K562 (cell line): ENCODE measurements around the gene STRA8. TPM values are rescaled to one million over a fixed set of nuclear protein-coding genes. Genes with fewer than 3 reads are reported as not detected.

Experiments used
- ATAC-seq: fragments of 200-7000 bp; cut with Tn5 transposase; 3 replicates; pipeline ENCODE4 v1.9.1; 2020; ENCODE audit warnings: moderate library complexity
- BruUV-seq: library from RNA; stranded (reverse); fragments of 400-500 nt; replicated peaks from 2 replicates; lab custom pipeline; 2021; lab: Mats Ljungman, UMichigan
- CTCF ChIA-PET: fragments of 300-600 bp; formaldehyde crosslinking; extraction: SDS; loops from one replicate; lab custom pipeline; 2021; ENCODE audit warnings: low intra/inter-chr PET ratio; lab: Yijun Ruan, JAX
- POLR2A ChIA-PET: fragments of 300-600, 350-650 bp; sonication (Branson Sonifier 250); formaldehyde crosslinking; extraction: SDS; loops from one replicate; lab custom pipeline; 2021; ENCODE audit warnings: antibody characterized with exemption, inconsistent platforms; lab: Yijun Ruan, JAX
- DNase-seq, 4 experiments: peaks; one replicate each; pipeline versions ENCODE4 v3.0.0 to v3.0.0-alpha.2; 2011 to 2018; ENCODE audit warnings: low spot score in 3 of 4, mixed read lengths in 3 of 4; ENCODE audit errors: extremely low read depth in 1 of 4
- FAIRE-seq: peaks from 2 replicates; lab custom pipeline; 2011; peaks lifted over from hg19 to GRCh38; lab: Jason Lieb, UNC
- H2AFZ ChIP-seq: 2 replicates; pipeline ENCODE4 v1.6.0; 2011; ENCODE audit warnings: low read depth, low read length, control low read depth, inconsistent platforms
- H3K27ac ChIP-seq: fragments of 200-600 bp; 3 replicates; pipeline ENCODE4 v1.8.0; 2011; ENCODE audit warnings: low read depth, mild to moderate bottlenecking, control low read depth, inconsistent platforms, low read length, moderate library complexity, mixed read lengths; ENCODE audit errors: extremely low read depth
- H3K27me3 ChIP-seq, 2 experiments: fragments of 300-600 bp in 1 of 2; 2 replicates in 1 of 2; 3 replicates in 1 of 2; pipeline versions ENCODE4 v1.6.0 to v1.8.0; 2011; ENCODE audit warnings: inconsistent platforms in 2 of 2, low read length in 2 of 2, mild to moderate bottlenecking in 1 of 2, mixed read lengths in 1 of 2, moderate library complexity in 1 of 2; ENCODE audit not compliant: control insufficient read depth in 2 of 2, insufficient read depth in 2 of 2
- H3K36me3 ChIP-seq: fragments of 300-600 bp; 3 replicates; pipeline ENCODE4 v1.8.0; 2011; ENCODE audit warnings: mild to moderate bottlenecking, low read length, inconsistent platforms; ENCODE audit not compliant: control insufficient read depth, insufficient read depth
- H3K4me1 ChIP-seq, 2 experiments: fragments of 200-600 bp in 1 of 2; replicated peaks in 1 of 2; 2 replicates in 1 of 2; 3 replicates in 1 of 2; pipeline versions ENCODE4 v1.5.1 to v1.8.0; 2011; ENCODE audit warnings: inconsistent platforms in 2 of 2, low read length in 2 of 2, mild to moderate bottlenecking in 1 of 2, mixed read lengths in 1 of 2, moderate library complexity in 1 of 2; ENCODE audit not compliant: control insufficient read depth in 2 of 2, insufficient read depth in 2 of 2
- H3K4me2 ChIP-seq: 2 replicates; pipeline ENCODE4 v1.6.1; 2011; ENCODE audit warnings: low read length, control low read depth, inconsistent platforms, mixed read lengths; ENCODE audit not compliant: insufficient read depth
- H3K4me3 ChIP-seq: fragments of 200-600 bp; sonication (generic), shearing (Covaris generic); 2 replicates; pipeline ENCODE4 v1.5.1; 2016; ENCODE audit warnings: control low read depth, inconsistent platforms
- H3K79me2 ChIP-seq: fragments of 200-600 bp; 3 replicates; pipeline ENCODE4 v1.8.0; 2011; ENCODE audit warnings: low read length, inconsistent platforms; ENCODE audit not compliant: control insufficient read depth, insufficient read depth
- H3K9ac ChIP-seq, 2 experiments: 2 replicates each; pipeline versions ENCODE4 v1.6.0 to v1.6.1; 2011; ENCODE audit warnings: low read depth in 2 of 2, low read length in 2 of 2, control low read depth in 1 of 2, inconsistent platforms in 1 of 2, mild to moderate bottlenecking in 1 of 2, mixed read lengths in 1 of 2; ENCODE audit not compliant: insufficient read depth in 1 of 2
- H3K9me1 ChIP-seq: one replicate; pipeline ENCODE4 v1.6.0; 2011; ENCODE audit warnings: inconsistent platforms, mild to moderate bottlenecking, low read length, moderate library complexity; ENCODE audit not compliant: control insufficient read depth, insufficient read depth
- H3K9me3 ChIP-seq: replicated peaks from 2 replicates; pipeline ENCODE4 v1.5.1; 2011; ENCODE audit warnings: low read depth, low read length, inconsistent platforms; ENCODE audit not compliant: control insufficient read depth, insufficient read depth
- H4K20me1 ChIP-seq: replicated peaks from 2 replicates; pipeline ENCODE4 v1.6.1; 2011; ENCODE audit warnings: low read length, inconsistent platforms, mixed read lengths; ENCODE audit not compliant: control insufficient read depth, insufficient read depth
- BDP1 ChIP-seq: IDR thresholded peaks from 3 replicates; pipeline ENCODE4 v1.6.1; 2011; ENCODE audit not compliant: insufficient read length, insufficient read depth
- CREM ChIP-seq: IDR thresholded peaks from 2 replicates; pipeline ENCODE4 v1.6.1; 2014; ENCODE audit warnings: antibody characterized with exemption, low read depth
- EHMT2 ChIP-seq: fragments of 450-650 bp; IDR thresholded peaks from 2 replicates; pipeline ENCODE4 v1.6.1; 2018; ENCODE audit warnings: antibody characterized with exemption
- MEF2A ChIP-seq: IDR thresholded peaks from 2 replicates; pipeline ENCODE4 v1.6.1; 2011; ENCODE audit warnings: low read depth, mild to moderate bottlenecking, low read length, moderate library complexity; ENCODE audit not compliant: control insufficient read depth
- NFE2L1 ChIP-seq: fragments of 450-650 bp; IDR thresholded peaks from 2 replicates; pipeline ENCODE4 v1.6.1; 2016; ENCODE audit warnings: missing genetic modification characterization, low read depth, mild to moderate bottlenecking, missing compliant biosample characterization, moderate library complexity, borderline replicate concordance
- NFIC ChIP-seq: fragments of 450-650 bp; IDR thresholded peaks from 2 replicates; pipeline ENCODE4 v1.6.1; 2017; ENCODE audit warnings: mild to moderate bottlenecking, inconsistent platforms
- POU5F1 ChIP-seq: fragments of 150-350 bp; IDR thresholded peaks from 2 replicates; pipeline ENCODE4 v1.6.1; 2014; ENCODE audit warnings: borderline replicate concordance, low read length, low read depth, mild to moderate bottlenecking; ENCODE audit not compliant: partially characterized antibody
- TFAM ChIP-seq: fragments of 250-450 bp; sonication (Bioruptor Pico); conservative IDR thresholded peaks from 2 replicates; pipeline ENCODE4 v1.5.0; 2021; ENCODE audit warnings: mild to moderate bottlenecking, moderate library complexity
- TOE1 ChIP-seq, 2 experiments: fragments of 450-650 bp in 1 of 2; sonication (generic) in 1 of 2; formaldehyde crosslinking in 1 of 2; IDR thresholded peaks; 2 replicates each; pipeline versions ENCODE4 v1.7.1 to v1.8.0; 2016 to 2022; ENCODE audit warnings: borderline replicate concordance in 2 of 2, mild to moderate bottlenecking in 2 of 2, antibody characterized with exemption in 1 of 2, inconsistent platforms in 1 of 2, low read depth in 1 of 2, missing genetic modification reagents in 1 of 2, moderate library complexity in 1 of 2
- TSHZ1 ChIP-seq: fragments of 250-450 bp; sonication (Bioruptor Pico); IDR thresholded peaks from 2 replicates; pipeline ENCODE4 v1.4.0; 2020; ENCODE audit warnings: mild to moderate bottlenecking, moderate library complexity
- WGBS: fragments of 100-300 bp; shearing (Covaris generic); methylation state at CpG from one replicate; pipeline ENCODE4 v1.1.6; 2016; ENCODE audit warnings: low coverage, mixed read lengths; ENCODE audit not compliant: insufficient coverage; ENCODE audit errors: missing lambda C conversion rate; 5-methylcytosine and 5-hydroxymethylcytosine counted together
- in situ Hi-C: fragments of 300-500 bp; cut with MboI; formaldehyde crosslinking; loops from 4 replicates; pipeline ENCODE4 v1.15.0; 2018; ENCODE audit warnings: inconsistent platforms, mixed read lengths
- intact Hi-C: fragments of 100-400 bp; cut with micrococcal nuclease; formaldehyde crosslinking; loops from 2 replicates; pipeline ENCODE4 v1.14.2; 2022
- polyA plus RNA-seq, 8 experiments: library from polyadenylated mRNA; depleted of rRNA in 4 of 8; stranded (reverse) in 5 of 8; unstranded in 3 of 8; fragments of >200 nt; fragmentation: Nextera tagmentation in 2 of 8; fragmentation: Illumina TruSeq in 1 of 8; extraction: Ambion mirVana in 2 of 8; extraction: Trizol in 1 of 8; gene quantifications; 2 replicates each; pipeline versions ENCODE4 v1.2.1 to v1.2.3, GENCODE V29; 2011 to 2014; ENCODE audit warnings: inconsistent platforms in 1 of 8, missing spikeins in 1 of 8
- total RNA-seq, 7 experiments: library from RNA; depleted of rRNA in 6 of 7; stranded (reverse); fragments of >200 nt in 6 of 7; fragmentation: Illumina TruSeq in 2 of 7; extraction: Trizol in 2 of 7; gene quantifications; 2 replicates each; pipeline versions ENCODE4 v1.2.1 to v1.2.3, GENCODE V29; 2011 to 2021; ENCODE audit warnings: low replicate concordance in 1 of 7
- TF ChIP-seq, protein P1 (sequence below): fragments of 250-450 bp; sonication (Bioruptor Pico); IDR thresholded peaks from 2 replicates; pipeline ENCODE4 v1.5.1; 2021; ENCODE audit warnings: mild to moderate bottlenecking
- TF ChIP-seq, protein P2 (sequence below): sonication (generic); formaldehyde crosslinking; IDR thresholded peaks from 2 replicates; pipeline ENCODE4 v1.8.0; 2022; ENCODE audit warnings: mild to moderate bottlenecking, missing genetic modification reagents

Gene STRA8
- total and polyA plus RNA-seq, 9 of the 15 experiments (the other 6 are each of a cell fraction or from before 2014, with no cell fraction given): not detected

DNA sequence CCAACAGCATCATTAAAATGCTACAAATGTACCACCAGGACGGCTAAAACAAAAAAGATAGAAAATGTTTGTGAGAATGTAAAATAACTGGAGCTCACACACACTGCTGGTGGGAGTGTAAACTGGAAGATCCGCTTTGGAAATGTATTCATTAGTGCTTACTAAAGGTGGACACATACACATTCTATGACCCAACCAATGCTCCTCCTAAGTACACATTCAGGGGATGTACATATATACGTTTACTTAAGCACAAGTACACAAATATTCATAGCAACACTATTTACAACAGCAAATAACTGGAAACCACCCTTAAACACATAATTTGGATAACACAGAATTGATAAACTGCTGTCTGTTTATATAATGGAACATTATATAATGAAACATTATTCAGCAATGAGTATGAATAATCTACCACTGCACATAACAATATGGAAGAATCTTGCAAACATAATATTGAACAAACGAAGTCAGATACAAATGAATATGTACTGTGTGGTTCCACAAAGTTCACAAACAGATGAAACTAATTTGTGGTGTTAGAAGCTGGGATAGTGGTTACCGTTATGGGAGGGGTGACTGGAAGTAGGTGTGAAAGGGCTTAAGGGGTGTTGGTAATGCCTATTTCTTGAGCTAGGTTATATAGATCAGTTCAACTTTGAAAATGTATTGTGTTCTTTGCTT, 52.1 kb downstream of the STRA8 start:
- H3K79me2 ChIP-seq: no peaks in the 10 kb centered on the region
- H3K9me1 ChIP-seq: no peaks in the 10 kb centered on the region
- H2AFZ ChIP-seq: no peak overlapping the region
- 2% methylated on average over 5 of the region's 5 CpGs for WGBS
- ChIA-PET POLR2A (interaction anchor here (0.6 kb wide), 2 partner anchors 277 to 330 kb away, joined by 3 to 5 read pairs; no protein-coding TSS in a partner anchor), CTCF (no interaction called here)
- H3K4me3 ChIP-seq: no peak overlapping the region
- no peak overlapping the region for H3K9ac ChIP-seq
- intact Hi-C loops (no loop called here), in situ Hi-C loops (loop anchor here (10.0 kb wide), 1 partner anchor 359 kb away; no protein-coding TSS in a partner anchor)
- DNase-seq: no peak
- H4K20me1 ChIP-seq: no peaks in the 10 kb centered on the region
- FAIRE-seq: no peak
- no TSS peak for BruUV-seq
- H3K36me3 ChIP-seq: no peaks in the 10 kb centered on the region
- no peak for ATAC-seq
- no peaks in the 10 kb centered on the region for H3K9me3 ChIP-seq
- H3K4me2 ChIP-seq: no peak overlapping the region
- H3K4me1 ChIP-seq: no peaks in the 10 kb centered on the region
- peaks cover 20 to 37% of the 10 kb centered on the region in 2 experiments for H3K27me3 ChIP-seq
- H3K27ac ChIP-seq: no peak overlapping the region
- TF ChIP-seq POU5F1: no peak
- no peak for TF ChIP-seq EHMT2
- TF ChIP-seq, protein P1, sequence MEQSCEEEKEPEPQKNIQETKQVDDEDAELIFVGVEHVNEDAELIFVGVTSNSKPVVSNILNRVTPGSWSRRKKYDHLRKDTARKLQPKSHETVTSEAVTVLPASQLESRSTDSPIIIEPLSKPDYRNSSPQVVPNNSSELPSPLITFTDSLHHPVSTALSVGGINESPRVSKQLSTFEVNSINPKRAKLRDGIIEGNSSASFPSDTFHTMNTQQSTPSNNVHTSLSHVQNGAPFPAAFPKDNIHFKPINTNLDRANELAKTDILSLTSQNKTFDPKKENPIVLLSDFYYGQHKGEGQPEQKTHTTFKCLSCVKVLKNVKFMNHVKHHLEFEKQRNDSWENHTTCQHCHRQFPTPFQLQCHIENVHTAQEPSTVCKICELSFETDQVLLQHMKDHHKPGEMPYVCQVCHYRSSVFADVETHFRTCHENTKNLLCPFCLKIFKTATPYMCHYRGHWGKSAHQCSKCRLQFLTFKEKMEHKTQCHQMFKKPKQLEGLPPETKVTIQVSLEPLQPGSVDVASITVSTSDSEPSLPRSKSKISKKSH (CRISPR knock-in tag): no peak
- no peak for TF ChIP-seq BDP1
- TF ChIP-seq TOE1 (IDR thresholded peaks at IDR 0.05; ENCODE audit: borderline replicate concordance): no peak
- TF ChIP-seq TOE1 (CRISPR knock-in tag; IDR thresholded peaks at IDR 0.05; ENCODE audit: borderline replicate concordance, low read depth): no peak
- TF ChIP-seq TFAM (CRISPR knock-in tag): no peak
- TF ChIP-seq NFE2L1 (tag): no peak
- TF ChIP-seq CREM: no peak
- TF ChIP-seq NFIC: no peak
- TF ChIP-seq MEF2A: no peak
- TF ChIP-seq, protein P2, sequence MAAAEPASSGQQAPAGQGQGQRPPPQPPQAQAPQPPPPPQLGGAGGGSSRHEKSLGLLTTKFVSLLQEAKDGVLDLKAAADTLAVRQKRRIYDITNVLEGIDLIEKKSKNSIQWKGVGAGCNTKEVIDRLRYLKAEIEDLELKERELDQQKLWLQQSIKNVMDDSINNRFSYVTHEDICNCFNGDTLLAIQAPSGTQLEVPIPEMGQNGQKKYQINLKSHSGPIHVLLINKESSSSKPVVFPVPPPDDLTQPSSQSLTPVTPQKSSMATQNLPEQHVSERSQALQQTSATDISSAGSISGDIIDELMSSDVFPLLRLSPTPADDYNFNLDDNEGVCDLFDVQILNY: no peak
- no peak for TF ChIP-seq TSHZ1 (CRISPR knock-in tag)
